Prostate gland (tissue), 2 donors: ENCODE measurements around the gene TNFRSF6B.

Experiments used
- CTCF ChIP-seq, 4 experiments: fragments of 200-600 bp in 2 of 4; fragments of 450-650 bp in 2 of 4; sonication (generic) in 2 of 4; IDR thresholded peaks; 1 replicate in 3 of 4; 2 replicates in 1 of 4; pipeline ENCODE4 v1.5.1; 2016 to 2019; ENCODE audit warnings: antibody characterized with exemption in 4 of 4, mild to moderate bottlenecking in 2 of 4, moderate library complexity in 2 of 4
- POLR2AphosphoS5 ChIP-seq: sonication (generic); formaldehyde crosslinking; IDR thresholded peaks from one replicate; pipeline ENCODE4 v1.6.1; 2017; ENCODE audit warnings: antibody characterized with exemption

- no peak for TF ChIP-seq CTCF (IDR thresholded peaks at IDR 0.05)
- TF ChIP-seq POLR2AphosphoS5, result peak; percentile 18
These were observed 13.9 kb upstream of the TNFRSF6B start for GRCh38 chr20:63682384-63683139.
